Measurements from ENCODE around the gene GLIPR1L1. TPM values are rescaled to one million over a fixed set of nuclear protein-coding genes. Genes with fewer than 3 reads are reported as not detected.
A peak's percentile ranks its signal among the peaks of the same experiment; 100 is the strongest.

The GLIPR1L1 gene, protein sequence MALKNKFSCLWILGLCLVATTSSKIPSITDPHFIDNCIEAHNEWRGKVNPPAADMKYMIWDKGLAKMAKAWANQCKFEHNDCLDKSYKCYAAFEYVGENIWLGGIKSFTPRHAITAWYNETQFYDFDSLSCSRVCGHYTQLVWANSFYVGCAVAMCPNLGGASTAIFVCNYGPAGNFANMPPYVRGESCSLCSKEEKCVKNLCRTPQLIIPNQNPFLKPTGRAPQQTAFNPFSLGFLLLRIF
- total RNA-seq: not detected

DNA sequence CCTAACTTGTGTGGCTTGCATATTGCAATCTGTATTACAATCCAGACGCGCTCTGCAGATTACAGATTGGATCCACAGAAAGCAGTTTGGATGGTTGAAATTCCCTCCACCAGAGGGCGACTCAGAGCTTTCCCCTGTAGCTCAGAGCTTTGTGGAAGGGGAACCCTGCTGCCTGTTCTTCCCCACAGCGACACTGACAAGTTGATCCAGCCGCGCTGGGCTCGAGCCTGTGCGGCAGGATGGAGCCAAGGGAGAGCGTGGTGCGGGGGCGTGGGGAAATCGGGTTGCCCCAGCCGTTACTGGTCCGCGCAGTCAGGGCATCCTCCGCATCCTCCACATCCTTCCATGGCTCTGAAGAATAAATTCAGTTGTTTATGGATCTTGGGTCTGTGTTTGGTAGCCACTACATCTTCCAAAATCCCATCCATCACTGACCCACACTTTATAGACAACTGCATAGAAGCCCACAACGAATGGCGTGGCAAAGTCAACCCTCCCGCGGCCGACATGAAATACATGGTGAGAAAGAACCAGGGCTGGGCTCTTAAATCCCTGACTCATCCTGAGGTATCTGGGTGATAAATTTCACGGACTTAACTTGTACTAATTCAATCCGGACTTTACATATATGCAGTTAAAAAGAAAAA, at the start of gene GLIPR1L1:
TSS of gene GLIPR1L1 (plus strand) at position 287 of the 647 bp plus-strand sequence. CDS start at position 346, 59 bp downstream.
- TF ChIP-seq, protein P1, sequence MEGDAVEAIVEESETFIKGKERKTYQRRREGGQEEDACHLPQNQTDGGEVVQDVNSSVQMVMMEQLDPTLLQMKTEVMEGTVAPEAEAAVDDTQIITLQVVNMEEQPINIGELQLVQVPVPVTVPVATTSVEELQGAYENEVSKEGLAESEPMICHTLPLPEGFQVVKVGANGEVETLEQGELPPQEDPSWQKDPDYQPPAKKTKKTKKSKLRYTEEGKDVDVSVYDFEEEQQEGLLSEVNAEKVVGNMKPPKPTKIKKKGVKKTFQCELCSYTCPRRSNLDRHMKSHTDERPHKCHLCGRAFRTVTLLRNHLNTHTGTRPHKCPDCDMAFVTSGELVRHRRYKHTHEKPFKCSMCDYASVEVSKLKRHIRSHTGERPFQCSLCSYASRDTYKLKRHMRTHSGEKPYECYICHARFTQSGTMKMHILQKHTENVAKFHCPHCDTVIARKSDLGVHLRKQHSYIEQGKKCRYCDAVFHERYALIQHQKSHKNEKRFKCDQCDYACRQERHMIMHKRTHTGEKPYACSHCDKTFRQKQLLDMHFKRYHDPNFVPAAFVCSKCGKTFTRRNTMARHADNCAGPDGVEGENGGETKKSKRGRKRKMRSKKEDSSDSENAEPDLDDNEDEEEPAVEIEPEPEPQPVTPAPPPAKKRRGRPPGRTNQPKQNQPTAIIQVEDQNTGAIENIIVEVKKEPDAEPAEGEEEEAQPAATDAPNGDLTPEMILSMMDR (IDR thresholded peaks at IDR 0.05): peak; percentile 80
- H3K9me3 Mint-ChIP-seq: no peaks in the 10 kb centered on the region
- H3K27ac Mint-ChIP-seq: no peak within 1 kb of the TSS
- intact Hi-C loops (cut with micrococcal nuclease): loop anchor here (5.0 to 10.0 kb wide), 2 partner anchors 153 to 700 kb away; partner anchors contain the start of gene PHLDA1
- peak; percentile 92 for DNase-seq
- no peaks in the 10 kb centered on the region for H3K36me3 Mint-ChIP-seq (ENCODE audit: low read depth)
- peaks cover 27% of the 10 kb centered on the region for H3K27me3 Mint-ChIP-seq
- peaks cover 26% of the 10 kb centered on the region for H3K4me1 Mint-ChIP-seq (ENCODE audit: low read depth)
- ChIA-PET CTCF (interaction anchor here (1.0 to 3.7 kb wide), 17 partner anchors 8 to 170 kb away, joined by 3 to 24 read pairs (median 6); partner anchors contain the start of genes GLIPR1 and GLIPR1L2), POLR2A (no interaction called here)
- peak within 1 kb of the TSS; percentile 65 for H3K4me3 Mint-ChIP-seq
- ATAC-seq: peak; percentile 72

DNA sequence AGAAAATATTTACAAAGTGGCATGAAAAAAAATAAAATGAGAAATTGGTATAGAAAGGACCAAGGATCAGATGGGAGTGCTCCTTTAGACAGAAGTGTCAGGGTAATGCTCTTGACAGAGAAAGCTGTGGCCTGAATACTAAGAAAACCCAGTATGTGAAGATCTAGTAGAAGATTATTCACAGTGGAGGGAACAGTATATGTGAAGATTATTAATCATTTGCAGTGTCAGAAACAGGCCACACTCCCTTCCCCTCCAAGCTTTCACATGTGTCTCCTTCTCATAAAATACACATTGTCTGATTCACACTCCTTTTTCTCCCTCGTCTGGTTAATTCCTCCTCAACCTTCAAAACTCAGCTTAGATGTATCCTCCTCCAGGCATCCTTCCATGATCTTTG, 45.6 kb upstream of the GLIPR1L1 start:
- ChIA-PET CTCF (interaction anchor here (1.2 to 1.7 kb wide), 2 partner anchors 10 to 597 kb away, joined by 3 to 5 read pairs; no protein-coding TSS in a partner anchor), POLR2A (no interaction called here)
- Mint-ChIP-seq H3K36me3 (ENCODE audit: low read depth) (no peaks in the 10 kb centered on the region), H3K4me3 (no peak overlapping the region), H3K27me3 (no peaks in the 10 kb centered on the region), H3K27ac (no peak overlapping the region), H3K9me3 (no peaks in the 10 kb centered on the region), H3K4me1 (ENCODE audit: low read depth) (peaks cover 2% of the 10 kb centered on the region)
- DNase-seq (no peak), ATAC-seq (no peak)
- TF ChIP-seq, protein P1 (IDR thresholded peaks at IDR 0.05): no peak
- intact Hi-C loops (cut with micrococcal nuclease): no loop called here

DNA sequence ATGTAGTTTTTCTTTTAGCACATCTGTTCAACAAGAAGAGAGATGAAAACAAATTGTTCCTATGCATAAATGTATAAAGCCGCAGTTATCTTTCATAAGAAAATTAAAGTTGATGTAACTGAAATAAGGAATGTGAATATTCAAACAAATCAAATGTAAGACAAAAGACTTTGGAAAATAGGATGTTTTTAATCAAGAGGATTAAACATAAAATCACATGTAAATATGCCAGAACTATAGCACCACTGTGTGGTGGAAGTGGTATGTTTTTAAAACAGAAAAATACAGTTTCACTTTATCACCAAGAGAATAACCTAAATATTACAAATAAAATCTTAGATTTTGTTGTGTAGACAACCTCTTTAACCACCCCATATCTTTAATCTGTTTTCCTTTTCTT, 44.7 kb upstream of the GLIPR1L1 start:
- H3K27ac Mint-ChIP-seq: no peak overlapping the region
- CTCF ChIA-PET: interaction anchor here (1.2 to 1.7 kb wide), 2 partner anchors 9 to 598 kb away, joined by 3 to 5 read pairs; no protein-coding TSS in a partner anchor

DNA sequence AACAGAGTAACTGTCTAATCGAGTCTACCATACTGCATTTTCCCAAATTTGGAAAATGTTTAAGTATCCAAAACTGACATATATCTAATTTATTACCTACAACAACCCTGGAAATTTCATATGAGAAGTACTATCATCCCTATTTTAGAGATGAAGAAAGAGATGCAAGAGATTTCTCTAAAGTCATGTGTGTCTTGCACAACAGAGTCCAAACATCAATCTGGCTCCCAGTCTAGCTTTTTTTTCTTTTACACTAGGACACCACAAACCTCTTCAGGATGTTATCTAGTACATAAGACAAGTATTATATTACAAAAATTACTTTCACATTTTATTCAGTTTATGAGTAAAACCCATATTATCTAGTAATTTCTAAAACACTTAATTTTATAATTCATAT, 43.5 kb upstream of the GLIPR1L1 start:
- CTCF ChIA-PET: no interaction called here
- Mint-ChIP-seq H3K27ac (no peak overlapping the region), H3K4me3 (no peak overlapping the region), H3K36me3 (ENCODE audit: low read depth) (no peaks in the 10 kb centered on the region), H3K4me1 (ENCODE audit: low read depth) (peaks cover 2% of the 10 kb centered on the region), H3K27me3 (no peaks in the 10 kb centered on the region), H3K9me3 (no peaks in the 10 kb centered on the region)
- no peak for ATAC-seq
- no peak for DNase-seq
- intact Hi-C loops (cut with micrococcal nuclease): no loop called here
- POLR2A ChIA-PET: interaction anchor here (0.7 kb wide), 1 partner anchor 267 kb away, joined by 3 read pairs; no protein-coding TSS in a partner anchor
- TF ChIP-seq, protein P1 (IDR thresholded peaks at IDR 0.05): no peak

More for the DNA sequence above, 44.7 kb upstream of the GLIPR1L1 start:
- Mint-ChIP-seq H3K36me3 (ENCODE audit: low read depth) (no peaks in the 10 kb centered on the region), H3K4me1 (ENCODE audit: low read depth) (peaks cover 2% of the 10 kb centered on the region), H3K9me3 (no peaks in the 10 kb centered on the region), H3K27me3 (no peaks in the 10 kb centered on the region), H3K4me3 (no peak overlapping the region)
- TF ChIP-seq, protein P1 (IDR thresholded peaks at IDR 0.05): no peak
- no peak for ATAC-seq
- DNase-seq: no peak
- POLR2A ChIA-PET: no interaction called here
- intact Hi-C loops (cut with micrococcal nuclease): no loop called here

DNA sequence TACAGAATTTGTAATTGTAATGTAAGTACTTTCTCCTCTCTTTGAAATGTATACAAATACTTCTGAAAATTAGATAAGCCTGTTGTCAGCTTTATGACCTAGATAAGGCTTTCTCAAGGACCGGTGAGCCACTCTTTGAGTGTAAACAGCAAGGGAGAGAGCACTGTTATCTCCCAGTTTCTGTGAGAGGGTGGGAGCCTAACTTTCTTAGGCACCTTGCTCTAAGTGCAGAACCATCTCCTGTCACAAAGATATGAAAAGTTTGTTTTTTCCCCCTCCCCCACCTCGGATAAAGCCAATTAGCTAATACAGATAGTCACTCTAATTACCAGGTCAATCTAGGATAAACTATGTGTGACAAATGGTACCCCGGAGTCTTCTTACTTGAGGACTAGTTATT, 40.1 kb upstream of the GLIPR1L1 start:
- Mint-ChIP-seq H3K9me3 (no peaks in the 10 kb centered on the region), H3K4me3 (no peak overlapping the region), H3K27ac (no peak overlapping the region), H3K4me1 (ENCODE audit: low read depth) (no peaks in the 10 kb centered on the region), H3K27me3 (no peaks in the 10 kb centered on the region), H3K36me3 (ENCODE audit: low read depth) (no peaks in the 10 kb centered on the region)
- intact Hi-C loops (cut with micrococcal nuclease): no loop called here
- ChIA-PET CTCF (no interaction called here), POLR2A (no interaction called here)
- DNase-seq (no peak), ATAC-seq (no peak)
- TF ChIP-seq, protein P1 (IDR thresholded peaks at IDR 0.05): no peak

Data from activated CD8-positive, alpha-beta T cell treated with anti-CD3 and anti-CD28 coated beads for 36 hours (primary cell).